ENCODE results near the gene TCF20. TPM values are rescaled to one million over a fixed set of nuclear protein-coding genes. Genes with fewer than 3 reads are reported as not detected.

Gene TCF20
- polyA plus RNA-seq, 3 donors, result 0.67 to 11.1 (median 0.99) TPM

- no peak overlapping the region for H2AFZ ChIP-seq (ENCODE audit: insufficient read depth, low read depth, low read length, poor library complexity, severe bottlenecking)
- H3K4me3 ChIP-seq (replicated peaks in 1 of 3; ENCODE audit: low read depth in 2 of 3, low read length in 3 of 3), result no peak overlapping the region
- no peak overlapping the region for H3K27ac ChIP-seq (ENCODE audit: low read depth in 1 of 2, low read length in 2 of 2)
- TF ChIP-seq CTCF (IDR thresholded peaks at IDR 0.05), result no peak
- H3K27me3 Mint-ChIP-seq (ENCODE audit: low read depth in 3 of 3), result peaks cover 32 to 68% (median 47%) of the 10 kb centered on the region in 3 donors
- H3K4me3 Mint-ChIP-seq, result peak overlapping the region in 1 of 2 donors; percentile 83
- H3K36me3 Mint-ChIP-seq, result peaks cover 0 to 3% of the 10 kb centered on the region in 2 donors
- DNase-seq, result no peak
- peaks cover 7 to 16% of the 10 kb centered on the region in 2 donors for H3K4me1 ChIP-seq (ENCODE audit: control insufficient read depth in 1 of 2, insufficient read depth in 2 of 2, low read length in 2 of 2)
- no peaks in the 10 kb centered on the region for H4K20me1 ChIP-seq (ENCODE audit: insufficient read depth, low read length)
- no peaks in the 10 kb centered on the region for H3K36me3 ChIP-seq (replicated peaks in 1 of 2; ENCODE audit: control insufficient read depth in 1 of 2, insufficient read depth in 2 of 2, low read length in 2 of 2)
- no peak overlapping the region for H3K4me2 ChIP-seq (replicated peaks; ENCODE audit: extremely low read depth, low read length, poor library complexity, severe bottlenecking)
- peaks cover 0 to 7% (median 3%) of the 10 kb centered on the region in 7 donors for H3K9me3 Mint-ChIP-seq
- H3K9me3 ChIP-seq (replicated peaks in 1 of 2; ENCODE audit: control insufficient read depth in 1 of 2, insufficient read depth in 1 of 2, low read length in 2 of 2), result peaks cover 0 to 6% of the 10 kb centered on the region in 2 donors
- intact Hi-C loops (cut with micrococcal nuclease), result no loop called here
- WGBS (ENCODE audit: insufficient coverage), result 95% methylated on average over 10 of the region's 14 CpGs
- no peak overlapping the region for H3K27ac Mint-ChIP-seq
- no peaks in the 10 kb centered on the region for H3K79me2 ChIP-seq (ENCODE audit: insufficient read depth, low read length)
- peaks cover 13 to 38% of the 10 kb centered on the region in 2 donors for H3K27me3 ChIP-seq (ENCODE audit: control insufficient read depth in 2 of 2, insufficient read depth in 2 of 2, low read length in 2 of 2)
- H3K4me1 Mint-ChIP-seq, result peaks cover 13% of the 10 kb centered on the region
- no peak overlapping the region for H3K9ac ChIP-seq (ENCODE audit: insufficient read depth, low read length, poor library complexity, severe bottlenecking)
These were observed 14.3 kb upstream of the TCF20 start for GRCh38 chr22:42284643-42285181.

- Mint-ChIP-seq H3K4me1 (peaks cover 13% of the 10 kb centered on the region), H3K4me3 (peak overlapping the region in 1 of 2 donors; percentile 83), H3K27me3 (ENCODE audit: low read depth in 3 of 3) (peaks cover 34 to 73% (median 51%) of the 10 kb centered on the region in 3 donors), H3K36me3 (peaks cover 0 to 3% of the 10 kb centered on the region in 2 donors), H3K27ac (peak overlapping the region in 1 of 7 donors; percentile 70), H3K9me3 (peaks cover 0 to 7% (median 3%) of the 10 kb centered on the region in 7 donors)
- no peaks in the 10 kb centered on the region for H4K20me1 ChIP-seq (ENCODE audit: insufficient read depth, low read length)
- 42% methylated on average over 6 of the region's 7 CpGs for WGBS (ENCODE audit: insufficient coverage)
- TF ChIP-seq CTCF (IDR thresholded peaks at IDR 0.05), result no peak
- H3K36me3 ChIP-seq (replicated peaks in 1 of 2; ENCODE audit: control insufficient read depth in 1 of 2, insufficient read depth in 2 of 2, low read length in 2 of 2), result no peaks in the 10 kb centered on the region
- H3K27me3 ChIP-seq (ENCODE audit: control insufficient read depth in 2 of 2, insufficient read depth in 2 of 2, low read length in 2 of 2), result peaks cover 13 to 38% of the 10 kb centered on the region in 2 donors
- DNase-seq, result no peak
- peak overlapping the region in 1 of 3 experiments; percentile 59 for H3K4me3 ChIP-seq (replicated peaks in 1 of 3; ENCODE audit: low read depth in 2 of 3, low read length in 3 of 3)
- H3K27ac ChIP-seq (ENCODE audit: low read depth in 1 of 2, low read length in 2 of 2), result no peak overlapping the region
- H3K79me2 ChIP-seq (ENCODE audit: insufficient read depth, low read length), result no peaks in the 10 kb centered on the region
- no peak overlapping the region for H3K9ac ChIP-seq (ENCODE audit: insufficient read depth, low read length, poor library complexity, severe bottlenecking)
- no peak overlapping the region for H2AFZ ChIP-seq (ENCODE audit: insufficient read depth, low read depth, low read length, poor library complexity, severe bottlenecking)
- H3K9me3 ChIP-seq (replicated peaks in 1 of 2; ENCODE audit: control insufficient read depth in 1 of 2, insufficient read depth in 1 of 2, low read length in 2 of 2), result peaks cover 0 to 6% of the 10 kb centered on the region in 2 donors
- intact Hi-C loops (cut with micrococcal nuclease), result no loop called here
- peak overlapping the region; percentile 57 for H3K4me2 ChIP-seq (replicated peaks; ENCODE audit: extremely low read depth, low read length, poor library complexity, severe bottlenecking)
- peaks cover 7 to 16% of the 10 kb centered on the region in 2 donors for H3K4me1 ChIP-seq (ENCODE audit: control insufficient read depth in 1 of 2, insufficient read depth in 2 of 2, low read length in 2 of 2)
These were observed 13.7 kb upstream of the TCF20 start for GRCh38 chr22:42284202-42284591.
